K562 (cell line): ENCODE results near the gene SLCO3A1. TPM values are rescaled to one million over a fixed set of nuclear protein-coding genes. Genes with fewer than 3 reads are reported as not detected.

Experiments
- ATAC-seq: fragments of 200-7000 bp; cut with Tn5 transposase; 3 replicates; pipeline ENCODE4 v1.9.1; 2020; ENCODE audit warnings: moderate library complexity
- BruUV-seq: library from RNA; stranded (reverse); fragments of 400-500 nt; replicated peaks from 2 replicates; lab custom pipeline; 2021; lab: Mats Ljungman, UMichigan
- CTCF ChIA-PET: fragments of 300-600 bp; formaldehyde crosslinking; extraction: SDS; loops from one replicate; lab custom pipeline; 2021; ENCODE audit warnings: low intra/inter-chr PET ratio; lab: Yijun Ruan, JAX
- POLR2A ChIA-PET: fragments of 300-600, 350-650 bp; sonication (Branson Sonifier 250); formaldehyde crosslinking; extraction: SDS; loops from one replicate; lab custom pipeline; 2021; ENCODE audit warnings: antibody characterized with exemption, inconsistent platforms; lab: Yijun Ruan, JAX
- DNase-seq, 4 experiments: peaks; one replicate each; pipeline versions ENCODE4 v3.0.0 to v3.0.0-alpha.2; 2011 to 2018; ENCODE audit warnings: low spot score in 3 of 4, mixed read lengths in 3 of 4; ENCODE audit errors: extremely low read depth in 1 of 4
- FAIRE-seq: peaks from 2 replicates; lab custom pipeline; 2011; peaks lifted over from hg19 to GRCh38; lab: Jason Lieb, UNC
- H2AFZ ChIP-seq: 2 replicates; pipeline ENCODE4 v1.6.0; 2011; ENCODE audit warnings: low read depth, low read length, control low read depth, inconsistent platforms
- H3K27ac ChIP-seq: fragments of 200-600 bp; 3 replicates; pipeline ENCODE4 v1.8.0; 2011; ENCODE audit warnings: low read depth, mild to moderate bottlenecking, control low read depth, inconsistent platforms, low read length, moderate library complexity, mixed read lengths; ENCODE audit errors: extremely low read depth
- H3K27me3 ChIP-seq, 2 experiments: fragments of 300-600 bp in 1 of 2; 2 replicates in 1 of 2; 3 replicates in 1 of 2; pipeline versions ENCODE4 v1.6.0 to v1.8.0; 2011; ENCODE audit warnings: inconsistent platforms in 2 of 2, low read length in 2 of 2, mild to moderate bottlenecking in 1 of 2, mixed read lengths in 1 of 2, moderate library complexity in 1 of 2; ENCODE audit not compliant: control insufficient read depth in 2 of 2, insufficient read depth in 2 of 2
- H3K36me3 ChIP-seq: fragments of 300-600 bp; 3 replicates; pipeline ENCODE4 v1.8.0; 2011; ENCODE audit warnings: mild to moderate bottlenecking, low read length, inconsistent platforms; ENCODE audit not compliant: control insufficient read depth, insufficient read depth
- H3K4me1 ChIP-seq, 2 experiments: fragments of 200-600 bp in 1 of 2; replicated peaks in 1 of 2; 2 replicates in 1 of 2; 3 replicates in 1 of 2; pipeline versions ENCODE4 v1.5.1 to v1.8.0; 2011; ENCODE audit warnings: inconsistent platforms in 2 of 2, low read length in 2 of 2, mild to moderate bottlenecking in 1 of 2, mixed read lengths in 1 of 2, moderate library complexity in 1 of 2; ENCODE audit not compliant: control insufficient read depth in 2 of 2, insufficient read depth in 2 of 2
- H3K4me2 ChIP-seq: 2 replicates; pipeline ENCODE4 v1.6.1; 2011; ENCODE audit warnings: low read length, control low read depth, inconsistent platforms, mixed read lengths; ENCODE audit not compliant: insufficient read depth
- H3K4me3 ChIP-seq: fragments of 200-600 bp; sonication (generic), shearing (Covaris generic); 2 replicates; pipeline ENCODE4 v1.5.1; 2016; ENCODE audit warnings: control low read depth, inconsistent platforms
- H3K79me2 ChIP-seq: fragments of 200-600 bp; 3 replicates; pipeline ENCODE4 v1.8.0; 2011; ENCODE audit warnings: low read length, inconsistent platforms; ENCODE audit not compliant: control insufficient read depth, insufficient read depth
- H3K9ac ChIP-seq, 2 experiments: 2 replicates each; pipeline versions ENCODE4 v1.6.0 to v1.6.1; 2011; ENCODE audit warnings: low read depth in 2 of 2, low read length in 2 of 2, control low read depth in 1 of 2, inconsistent platforms in 1 of 2, mild to moderate bottlenecking in 1 of 2, mixed read lengths in 1 of 2; ENCODE audit not compliant: insufficient read depth in 1 of 2
- H3K9me1 ChIP-seq: one replicate; pipeline ENCODE4 v1.6.0; 2011; ENCODE audit warnings: inconsistent platforms, mild to moderate bottlenecking, low read length, moderate library complexity; ENCODE audit not compliant: control insufficient read depth, insufficient read depth
- H3K9me3 ChIP-seq: replicated peaks from 2 replicates; pipeline ENCODE4 v1.5.1; 2011; ENCODE audit warnings: low read depth, low read length, inconsistent platforms; ENCODE audit not compliant: control insufficient read depth, insufficient read depth
- H4K20me1 ChIP-seq: replicated peaks from 2 replicates; pipeline ENCODE4 v1.6.1; 2011; ENCODE audit warnings: low read length, inconsistent platforms, mixed read lengths; ENCODE audit not compliant: control insufficient read depth, insufficient read depth
- BDP1 ChIP-seq: IDR thresholded peaks from 3 replicates; pipeline ENCODE4 v1.6.1; 2011; ENCODE audit not compliant: insufficient read length, insufficient read depth
- BHLHE40 ChIP-seq: IDR thresholded peaks from 2 replicates; pipeline ENCODE4 v1.6.1; 2011; ENCODE audit warnings: low read length, improper control_type of control experiment
- BRF1 ChIP-seq: IDR thresholded peaks from 3 replicates; pipeline ENCODE4 v1.6.1; 2011; ENCODE audit warnings: borderline replicate concordance, mild to moderate bottlenecking; ENCODE audit not compliant: insufficient read length; ENCODE audit errors: extremely low read depth
- FOS ChIP-seq: IDR thresholded peaks from 3 replicates; pipeline ENCODE4 v1.6.1; 2011; ENCODE audit not compliant: insufficient read length; ENCODE audit errors: extremely low read depth
- GTF2A2 ChIP-seq: IDR thresholded peaks from 2 replicates; pipeline ENCODE4 v1.6.1; 2016; ENCODE audit warnings: mild to moderate bottlenecking, missing genetic modification characterization, missing compliant biosample characterization
- HNRNPH1 ChIP-seq: fragments of 200-400 bp; formaldehyde crosslinking; optimal IDR thresholded peaks from 2 replicates; pipeline ENCODE3; 2017; ENCODE audit warnings: low read depth, mild to moderate bottlenecking, low read length, moderate library complexity
- MEF2D ChIP-seq: conservative IDR thresholded peaks from 2 replicates; pipeline ENCODE4 v1.6.1; 2016; ENCODE audit warnings: low read depth, missing genetic modification characterization, missing compliant biosample characterization
- NCOR1 ChIP-seq: fragments of 450-650 bp; IDR thresholded peaks from 2 replicates; pipeline ENCODE4 v1.6.1; 2016; ENCODE audit warnings: mild to moderate bottlenecking, moderate library complexity
- NFE2L1 ChIP-seq: fragments of 450-650 bp; IDR thresholded peaks from 2 replicates; pipeline ENCODE4 v1.6.1; 2016; ENCODE audit warnings: missing genetic modification characterization, low read depth, mild to moderate bottlenecking, missing compliant biosample characterization, moderate library complexity, borderline replicate concordance
- PHF8 ChIP-seq: fragments of 200-600 bp; sonication (generic); IDR thresholded peaks from 2 replicates; pipeline ENCODE4 v1.6.1; 2012; ENCODE audit warnings: mixed run types, mild to moderate bottlenecking, inconsistent platforms, low read length, moderate library complexity, borderline replicate concordance
- TAF7 ChIP-seq: fragments of 450-650 bp; IDR thresholded peaks from 2 replicates; pipeline ENCODE4 v1.6.1; 2016; ENCODE audit warnings: missing genetic modification characterization, missing compliant biosample characterization
- ZNF197 ChIP-seq: fragments of 200-800 bp; sonication (Bioruptor generic); IDR thresholded peaks from 2 replicates; pipeline ENCODE4 v1.6.1; 2016; ENCODE audit warnings: low read depth, missing genetic modification characterization, missing compliant biosample characterization
- ZNF408 ChIP-seq: fragments of 250-450 bp; sonication (Bioruptor Pico); IDR thresholded peaks from 2 replicates; pipeline ENCODE4 v1.4.0; 2020; ENCODE audit warnings: low read depth, mild to moderate bottlenecking, moderate library complexity
- ZNF830 ChIP-seq: fragments of 250-450 bp; sonication (Bioruptor Pico); IDR thresholded peaks from 2 replicates; pipeline ENCODE4 v1.5.0; 2021; ENCODE audit warnings: mild to moderate bottlenecking
- WGBS: fragments of 100-300 bp; shearing (Covaris generic); methylation state at CpG from one replicate; pipeline ENCODE4 v1.1.6; 2016; ENCODE audit warnings: low coverage, mixed read lengths; ENCODE audit not compliant: insufficient coverage; ENCODE audit errors: missing lambda C conversion rate; 5-methylcytosine and 5-hydroxymethylcytosine counted together
- in situ Hi-C: fragments of 300-500 bp; cut with MboI; formaldehyde crosslinking; loops from 4 replicates; pipeline ENCODE4 v1.15.0; 2018; ENCODE audit warnings: inconsistent platforms, mixed read lengths
- intact Hi-C: fragments of 100-400 bp; cut with micrococcal nuclease; formaldehyde crosslinking; loops from 2 replicates; pipeline ENCODE4 v1.14.2; 2022
- polyA plus RNA-seq, 8 experiments: library from polyadenylated mRNA; depleted of rRNA in 4 of 8; stranded (reverse) in 5 of 8; unstranded in 3 of 8; fragments of >200 nt; fragmentation: Nextera tagmentation in 2 of 8; fragmentation: Illumina TruSeq in 1 of 8; extraction: Ambion mirVana in 2 of 8; extraction: Trizol in 1 of 8; gene quantifications; 2 replicates each; pipeline versions ENCODE4 v1.2.1 to v1.2.3, GENCODE V29; 2011 to 2014; ENCODE audit warnings: inconsistent platforms in 1 of 8, missing spikeins in 1 of 8
- total RNA-seq, 7 experiments: library from RNA; depleted of rRNA in 6 of 7; stranded (reverse); fragments of >200 nt in 6 of 7; fragmentation: Illumina TruSeq in 2 of 7; extraction: Trizol in 2 of 7; gene quantifications; 2 replicates each; pipeline versions ENCODE4 v1.2.1 to v1.2.3, GENCODE V29; 2011 to 2021; ENCODE audit warnings: low replicate concordance in 1 of 7
- TF ChIP-seq, protein P1 (sequence below): fragments of 450-650 bp; IDR thresholded peaks from 2 replicates; pipeline ENCODE4 v1.6.1; 2017; ENCODE audit warnings: antibody characterized with exemption
- TF ChIP-seq, protein P2 (sequence below): fragments of 450-650 bp; formaldehyde crosslinking; conservative IDR thresholded peaks from 2 replicates; pipeline ENCODE4 v1.4.0; 2022; ENCODE audit warnings: mild to moderate bottlenecking, missing genetic modification characterization
- TF ChIP-seq, protein P3 (sequence below): sonication (generic); formaldehyde crosslinking; IDR thresholded peaks from 2 replicates; pipeline ENCODE4 v1.8.0; 2022; ENCODE audit warnings: mild to moderate bottlenecking, missing genetic modification reagents

Gene SLCO3A1
- total and polyA plus RNA-seq, 9 of the 15 experiments (the other 6 are each of a cell fraction or from before 2014, with no cell fraction given), result 0.01 to 0.84 (median 0.06) TPM; not detected in 3

- TF ChIP-seq, protein P1, sequence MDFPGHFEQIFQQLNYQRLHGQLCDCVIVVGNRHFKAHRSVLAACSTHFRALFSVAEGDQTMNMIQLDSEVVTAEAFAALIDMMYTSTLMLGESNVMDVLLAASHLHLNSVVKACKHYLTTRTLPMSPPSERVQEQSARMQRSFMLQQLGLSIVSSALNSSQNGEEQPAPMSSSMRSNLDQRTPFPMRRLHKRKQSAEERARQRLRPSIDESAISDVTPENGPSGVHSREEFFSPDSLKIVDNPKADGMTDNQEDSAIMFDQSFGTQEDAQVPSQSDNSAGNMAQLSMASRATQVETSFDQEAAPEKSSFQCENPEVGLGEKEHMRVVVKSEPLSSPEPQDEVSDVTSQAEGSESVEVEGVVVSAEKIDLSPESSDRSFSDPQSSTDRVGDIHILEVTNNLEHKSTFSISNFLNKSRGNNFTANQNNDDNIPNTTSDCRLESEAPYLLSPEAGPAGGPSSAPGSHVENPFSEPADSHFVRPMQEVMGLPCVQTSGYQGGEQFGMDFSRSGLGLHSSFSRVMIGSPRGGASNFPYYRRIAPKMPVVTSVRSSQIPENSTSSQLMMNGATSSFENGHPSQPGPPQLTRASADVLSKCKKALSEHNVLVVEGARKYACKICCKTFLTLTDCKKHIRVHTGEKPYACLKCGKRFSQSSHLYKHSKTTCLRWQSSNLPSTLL, result no peak
- TF ChIP-seq, protein P2, sequence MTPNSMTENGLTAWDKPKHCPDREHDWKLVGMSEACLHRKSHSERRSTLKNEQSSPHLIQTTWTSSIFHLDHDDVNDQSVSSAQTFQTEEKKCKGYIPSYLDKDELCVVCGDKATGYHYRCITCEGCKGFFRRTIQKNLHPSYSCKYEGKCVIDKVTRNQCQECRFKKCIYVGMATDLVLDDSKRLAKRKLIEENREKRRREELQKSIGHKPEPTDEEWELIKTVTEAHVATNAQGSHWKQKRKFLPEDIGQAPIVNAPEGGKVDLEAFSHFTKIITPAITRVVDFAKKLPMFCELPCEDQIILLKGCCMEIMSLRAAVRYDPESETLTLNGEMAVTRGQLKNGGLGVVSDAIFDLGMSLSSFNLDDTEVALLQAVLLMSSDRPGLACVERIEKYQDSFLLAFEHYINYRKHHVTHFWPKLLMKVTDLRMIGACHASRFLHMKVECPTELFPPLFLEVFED, result no peak
- TF ChIP-seq PHF8 (no peak), GTF2A2 (tag) (no peak), ZNF830 (CRISPR knock-in tag) (no peak)
- TF ChIP-seq, protein P3, sequence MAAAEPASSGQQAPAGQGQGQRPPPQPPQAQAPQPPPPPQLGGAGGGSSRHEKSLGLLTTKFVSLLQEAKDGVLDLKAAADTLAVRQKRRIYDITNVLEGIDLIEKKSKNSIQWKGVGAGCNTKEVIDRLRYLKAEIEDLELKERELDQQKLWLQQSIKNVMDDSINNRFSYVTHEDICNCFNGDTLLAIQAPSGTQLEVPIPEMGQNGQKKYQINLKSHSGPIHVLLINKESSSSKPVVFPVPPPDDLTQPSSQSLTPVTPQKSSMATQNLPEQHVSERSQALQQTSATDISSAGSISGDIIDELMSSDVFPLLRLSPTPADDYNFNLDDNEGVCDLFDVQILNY (CRISPR knock-in tag), result no peak
- TF ChIP-seq, all 486 proteins: peak for 0
Observed at GRCh38 chr15:92197746-92198145, 344.2 kb downstream of the SLCO3A1 start (continued).

DNA sequence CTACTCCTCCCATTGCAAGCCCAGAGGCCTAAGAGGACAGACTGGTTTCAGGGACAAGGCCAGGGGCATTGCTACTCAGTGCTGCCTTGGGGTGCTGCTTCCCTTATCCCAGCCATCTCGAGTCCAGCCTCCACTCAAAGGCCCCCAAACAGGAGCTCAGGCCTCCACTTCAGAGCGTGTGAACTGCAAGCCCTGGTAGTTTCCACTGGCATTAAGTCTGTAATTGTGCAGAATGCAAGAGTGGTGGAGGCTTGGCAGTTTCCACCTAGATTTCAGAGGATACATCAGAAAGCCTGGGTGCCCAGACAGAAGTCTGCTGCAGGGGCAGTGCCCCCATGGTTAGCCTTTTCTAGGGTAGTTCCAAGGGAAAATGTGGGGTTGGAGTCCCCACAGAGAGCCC lies 347.4 kb downstream of the SLCO3A1 start:
- no peaks in the 10 kb centered on the region for H3K79me2 ChIP-seq
- H2AFZ ChIP-seq, result no peak overlapping the region
- TF ChIP-seq BDP1, result no peak
- TF ChIP-seq MEF2D (tag), result no peak
- no peak for TF ChIP-seq ZNF197 (CRISPR knock-in tag)
- no peak for TF ChIP-seq HNRNPH1
- TF ChIP-seq BRF1, result no peak
- TF ChIP-seq NFE2L1 (tag), result no peak
- TF ChIP-seq ZNF408 (CRISPR knock-in tag), result no peak
- TF ChIP-seq NCOR1, result no peak
- no peak for TF ChIP-seq FOS
- TF ChIP-seq TAF7 (tag), result no peak
- no peak for TF ChIP-seq BHLHE40
- H3K4me2 ChIP-seq, result no peak overlapping the region
- no peaks in the 10 kb centered on the region for H4K20me1 ChIP-seq
- BruUV-seq, result no TSS peak
- ChIA-PET POLR2A (no interaction called here), CTCF (no interaction called here)
- FAIRE-seq, result no peak
- H3K4me3 ChIP-seq, result no peak overlapping the region
- no peaks in the 10 kb centered on the region for H3K9me1 ChIP-seq
- in situ Hi-C loops (no loop called here), intact Hi-C loops (no loop called here)
- DNase-seq, result no peak
- no peak overlapping the region for H3K27ac ChIP-seq
- ATAC-seq, result no peak
- H3K36me3 ChIP-seq, result no peaks in the 10 kb centered on the region
- H3K9me3 ChIP-seq, result no peaks in the 10 kb centered on the region
- WGBS, result 0% methylated on average over 2 of the region's 2 CpGs
- no peaks in the 10 kb centered on the region for H3K4me1 ChIP-seq
- H3K27me3 ChIP-seq, result no peaks in the 10 kb centered on the region
- H3K9ac ChIP-seq, result no peak overlapping the region
